ENCODE measurements around the gene SOD1. TPM values are rescaled to one million over a fixed set of nuclear protein-coding genes. Genes with fewer than 3 reads are reported as not detected.

SOD1 gene
- 23.7 and 26.1 TPM in 2 replicates for total RNA-seq (2013; cell fraction: nucleolus; rRNA removed)
- total RNA-seq (2014; rRNA removed) (171 and 193 TPM in 2 replicates), total RNA-seq (2014; rRNA removed; fragmentation: Illumina TruSeq; extraction: Trizol) (265 and 275 TPM in 2 replicates), total RNA-seq (2021) (213 and 226 TPM in 2 replicates), polyA plus RNA-seq (2011; rRNA removed) (352 and 405 TPM in 2 replicates), polyA plus RNA-seq (2014; fragmentation: Illumina TruSeq; extraction: Trizol) (242 and 261 TPM in 2 replicates), polyA plus RNA-seq (2014; fragmentation: Nextera tagmentation; extraction: Ambion mirVana) (100 to 1,000 TPM; 655 to 710 TPM), polyA plus RNA-seq (2014; rRNA removed) (205 and 220 TPM in 2 replicates), polyA plus RNA-seq (2016; fragmentation: Nextera tagmentation; extraction: Ambion mirVana) (100 to 1,000 TPM; 473 to 502 TPM), polyA minus RNA-seq (2011; rRNA and poly(A)+ RNA removed) (145 and 174 TPM in 2 replicates), Bru-seq, nascent RNA (percentile 92 among the genes with signal in this experiment), BruChase-seq, experiment 1, labeled RNA remaining after a 6-hour chase (percentile 85 among the genes with signal in this experiment), BruChase-seq, experiment 2, labeled RNA remaining after a 2-hour chase (percentile 78 among the genes with signal in this experiment)
- 241 TPM for polyA plus RNA-seq (2011; ENCODE audit: low read depth)
- polyA plus RNA-seq (2011; cell fraction: cytosol; rRNA removed), result 251 and 259 TPM in 2 replicates
- 152 and 159 TPM in 2 replicates for polyA plus RNA-seq (2011; cell fraction: nucleus; rRNA removed)
- 188 and 198 TPM in 2 replicates for polyA plus RNA-seq (2012)
- 136 and 143 TPM in 2 replicates for polyA minus RNA-seq (2011; cell fraction: cytosol; rRNA and poly(A)+ RNA removed)
- polyA minus RNA-seq (2011; cell fraction: nucleus; rRNA and poly(A)+ RNA removed), result 21.4 and 34.0 TPM in 2 replicates
- long read RNA-seq, experiment 1, transcript SOD1-201 (5 exons, 966 nt), result major isoform, 148 of 156 reads
- long read RNA-seq, experiment 1, partial matches to known transcripts, result 1 of 156 reads
- long read RNA-seq, experiment 1, other reads (novel, unspliced or antisense), result 7 of 156 reads
- long read RNA-seq, experiment 2, transcript SOD1-201 (5 exons, 966 nt), result major isoform, 648 of 674 reads
- long read RNA-seq, experiment 2, partial matches to known transcripts, result 2 of 674 reads
- long read RNA-seq, experiment 2, other reads (novel, unspliced or antisense), result 24 of 674 reads

GRCh38 chr21:31659536-31660258, at the start of gene SOD1:
Gene SOD1 (plus strand): TSS chr21:31659693. CDS start chr21:31659770, 77 bp downstream.
- under 1% methylated on average over 46 of the region's 87 CpGs for WGBS (ENCODE audit: insufficient coverage, insufficient replicate concordance, low lambda C conversion rate, missing lambda C conversion rate)
- H2AFZ ChIP-seq (ENCODE audit: control insufficient read depth, low read depth, low read length), result peak within 1 kb of the TSS; percentile 85
- peak within 1 kb of the TSS; percentile 80 for H3K27ac ChIP-seq (ENCODE audit: control insufficient read depth, insufficient read depth)
- intact Hi-C loops (cut with micrococcal nuclease; ENCODE audit: unreplicated experiment) (loop anchor here (2.0 kb wide), 1 partner anchor 73 kb away; the partner anchor contains the start of gene SCAF4), in situ Hi-C loops (cut with MboI) (no loop called here)
- ATAC-seq (peak; percentile 96), FAIRE-seq (peak; percentile 74), DNase-seq (ENCODE audit: low read depth, low spot score) (peak; percentile 75)
- no peaks in the 10 kb centered on the region for H4K20me1 ChIP-seq (ENCODE audit: control insufficient read depth, insufficient read depth)
- RAD21 ChIA-PET (ENCODE audit: unreplicated experiment), result interaction anchor here (0.9 kb wide), 1 partner anchor 10 kb away, joined by 3 read pairs; no protein-coding TSS in a partner anchor
- H3K36me3 ChIP-seq (ENCODE audit: control insufficient read depth in 2 of 2, insufficient read depth in 2 of 2, low read length in 1 of 2), result peaks cover 0 to 6% of the 10 kb centered on the region in 2 experiments; a peak in 1 of 4 replicates
- H3K27me3 ChIP-seq (replicated peaks in 1 of 2; ENCODE audit: control insufficient read depth in 2 of 2, insufficient read depth in 2 of 2, low read length in 1 of 2), result no peaks in the 10 kb centered on the region
- SMC1A ChIA-PET (ENCODE audit: uncharacterized antibody, unreplicated experiment), result no interaction called here
- peaks cover 40% of the 10 kb centered on the region for H3K79me2 ChIP-seq (ENCODE audit: control insufficient read depth, insufficient read depth, low read length)
- POLR2A ChIA-PET, result no interaction called here
- CTCF ChIA-PET, result no interaction called here
- peak within 1 kb of the TSS; percentile 95 for H3K4me3 ChIP-seq
- no TSS peak for BruUV-seq (replicated peaks)
- peak within 1 kb of the TSS; percentile 80 for H3K4me2 ChIP-seq (ENCODE audit: control insufficient read depth, insufficient read depth)
- peak within 1 kb of the TSS; percentile 79 for H3K9ac ChIP-seq (ENCODE audit: control insufficient read depth, insufficient read depth, low read length)
- no peaks in the 10 kb centered on the region; the same call in 2 of the 3 replicates for H3K9me3 ChIP-seq (replicated peaks; ENCODE audit: control insufficient read depth, insufficient read depth, low read length)
- H3K4me1 ChIP-seq (ENCODE audit: control insufficient read depth, insufficient read depth, low read length), result peaks cover 9% of the 10 kb centered on the region
- TF ChIP-seq SMARCA5 (IDR thresholded peaks at IDR 0.05) (0 out of 2 replicates have a peak, but pooled peaks have one; percentile 61), LARP7 (IDR thresholded peaks at IDR 0.05) (peak; percentile 92), MLLT1 (IDR thresholded peaks at IDR 0.05) (no peak), PML (IDR thresholded peaks at IDR 0.05; ENCODE audit: low read length) (peak; percentile 97), GATAD2B (conservative IDR thresholded peaks at IDR 0.05; ENCODE audit: low read depth) (peak; percentile 90), NR2F1 (conservative IDR thresholded peaks at IDR 0.05) (0 out of 2 replicates have a peak, but pooled peaks have one; percentile 28), MXI1 (IDR thresholded peaks at IDR 0.05; ENCODE audit: low read depth, low read length) (peak; percentile 71; the same call in 1 of the 2 replicates), SMAD5 (IDR thresholded peaks at IDR 0.05; ENCODE audit: low read depth) (peak; percentile 93), CREB1 (IDR thresholded peaks at IDR 0.05; ENCODE audit: low read depth) (peak; percentile 48; the same call in 1 of the 2 replicates), RUNX3 (IDR thresholded peaks at IDR 0.05; ENCODE audit: low read length) (peak; percentile 19; the same call in 1 of the 2 replicates), SIX5 (IDR thresholded peaks at IDR 0.05; ENCODE audit: low read depth, low read length, severe bottlenecking) (no peak), SREBF1 (IDR thresholded peaks at IDR 0.05; ENCODE audit: low read length) (no peak), GABPA (IDR thresholded peaks at IDR 0.05; ENCODE audit: low read depth) (no peak), POLR2AphosphoS5 (IDR thresholded peaks at IDR 0.05; ENCODE audit: low read length) (peak; percentile 99), IRF4 (IDR thresholded peaks at IDR 0.05; ENCODE audit: low read depth, low read length) (0 out of 2 replicates have a peak, but pooled peaks have one; percentile 16), CREM (IDR thresholded peaks at IDR 0.05; ENCODE audit: low read depth) (peak; percentile 37; the same call in 1 of the 2 replicates), CBFB (IDR thresholded peaks at IDR 0.05; ENCODE audit: low read depth) (peak; percentile 76), TAF1 (IDR thresholded peaks at IDR 0.05; ENCODE audit: borderline replicate concordance, low read depth, low read length) (peak; percentile 86)

Data from GM12878 (cell line).